AG20443 (cell line): Measurements from ENCODE around the gene DHX8.
"Not testable (repeated sequence)": the region's sequence is repeated elsewhere in the genome, so short reads cannot be mapped to it uniquely, and the experiment has no call there.

Source experiments
- DNase-seq: peaks from one replicate; pipeline ENCODE4 v3.0.0; 2012; ENCODE audit warnings: low spot score, mixed read lengths

Gene DHX8

GRCh38 chr17:43483674-43484551 is at the start of gene DHX8:
Gene DHX8 (plus strand): TSS chr17:43483975. CDS start chr17:43484038, 63 bp downstream.
- DNase-seq, result peak; percentile 95

- DNase-seq, result peak; percentile 1
Observed at GRCh38 chr17:43434902-43435319, 48.9 kb upstream of the DHX8 start.

- no peak for DNase-seq
Observed at GRCh38 chr17:43437756-43438155, 46.0 kb upstream of the DHX8 start.

GRCh38 chr17:43438626-43439025 is 45.1 kb upstream of the DHX8 start:
- no peak for DNase-seq

- no peak for DNase-seq
Observed at GRCh38 chr17:43439041-43439440, 44.7 kb upstream of the DHX8 start.

- DNase-seq, result peak; percentile 74
Observed at GRCh38 chr17:43442711-43443110, 41.1 kb upstream of the DHX8 start.

GRCh38 chr17:43443381-43443780 is 40.4 kb upstream of the DHX8 start:
- DNase-seq, result no peak

- no peak for DNase-seq
Observed at GRCh38 chr17:43444223-43445008, 39.4 kb upstream of the DHX8 start.

- no peak for DNase-seq
Observed at GRCh38 chr17:43445009-43445589, 38.7 kb upstream of the DHX8 start.

GRCh38 chr17:43446773-43447172 is 37.0 kb upstream of the DHX8 start:
- DNase-seq, result no peak

GRCh38 chr17:43448720-43449469 is 34.9 kb upstream of the DHX8 start:
- no peak for DNase-seq

GRCh38 chr17:43449470-43450248 is 34.1 kb upstream of the DHX8 start:
- peak; percentile 56 for DNase-seq

GRCh38 chr17:43450791-43451190 is 33.0 kb upstream of the DHX8 start:
- not testable (repeated sequence) for DNase-seq

- DNase-seq, result not testable (repeated sequence)
Observed at GRCh38 chr17:43451741-43452140, 32.0 kb upstream of the DHX8 start.

GRCh38 chr17:43453331-43453812 is 30.4 kb upstream of the DHX8 start:
- DNase-seq, result no peak

- no peak for DNase-seq
Observed at GRCh38 chr17:43454868-43455267, 28.9 kb upstream of the DHX8 start.

- DNase-seq, result no peak
Observed at GRCh38 chr17:43456029-43456428, 27.7 kb upstream of the DHX8 start.

- peak; percentile 44 for DNase-seq
Observed at GRCh38 chr17:43456661-43457361, 27.0 kb upstream of the DHX8 start.

GRCh38 chr17:43457362-43457692 is 26.4 kb upstream of the DHX8 start:
- DNase-seq, result no peak

- not testable (repeated sequence) for DNase-seq
Observed at GRCh38 chr17:43459878-43460277, 23.9 kb upstream of the DHX8 start.
